DMS79 treated with DMSO at 0.1 percent for 48 hours (cell line): ENCODE results near the gene ATP5MK.
A peak's percentile ranks its signal among the peaks of the same experiment; 100 is the strongest.
"Not testable (repeated sequence)": the region's sequence is repeated elsewhere in the genome, so short reads cannot be mapped to it uniquely, and the experiment has no call there.

ENCODE experiments used
- DNase-seq: peaks from one replicate; lab custom pipeline; 2025; lab: John Stamatoyannopoulos, UW

The ATP5MK gene, protein sequence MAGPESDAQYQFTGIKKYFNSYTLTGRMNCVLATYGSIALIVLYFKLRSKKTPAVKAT

DNA sequence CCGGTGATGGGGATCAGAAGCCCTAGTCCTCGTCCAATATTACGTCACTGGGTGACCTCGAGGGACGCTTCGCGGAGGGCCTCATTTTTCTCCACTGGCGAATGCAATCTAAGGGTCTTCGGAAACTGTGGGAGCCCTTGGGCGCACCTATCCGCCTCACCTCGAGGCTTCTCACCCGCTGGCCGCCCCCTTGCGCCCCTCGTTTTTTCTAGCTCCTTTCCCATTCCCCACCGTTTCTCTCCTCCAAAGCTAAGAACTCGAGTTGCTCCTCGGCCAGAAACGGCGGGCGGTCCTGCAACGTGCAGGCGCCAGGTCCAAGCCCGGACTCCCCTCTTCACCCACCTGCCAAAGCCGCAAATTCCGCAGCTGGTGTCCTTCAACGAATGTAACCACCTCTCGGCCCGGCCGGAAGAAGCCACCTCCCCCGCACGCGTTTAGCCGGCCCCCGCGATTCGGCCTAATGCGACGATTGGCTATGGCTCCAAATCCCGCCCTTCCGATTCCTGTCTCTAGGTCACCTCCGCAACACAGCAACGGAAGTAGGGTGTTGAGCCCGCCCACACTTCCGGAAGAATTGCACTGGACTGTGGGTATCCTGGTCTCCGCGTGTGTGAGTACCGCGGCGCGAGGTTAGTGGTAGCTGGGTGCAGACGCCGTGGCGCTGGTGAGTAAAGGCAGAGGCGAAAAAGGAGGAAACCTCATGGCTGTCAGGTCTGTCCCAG is at the start of gene ATP5MK, which contains the start of gene PDCD11:
Gene ATP5MK (minus strand): TSS at position 409 of the 722 bp plus-strand sequence. CDS start 4,018 bp downstream, outside the sequence.
Gene PDCD11 (plus strand): TSS at position 560 of the 722 bp plus-strand sequence. CDS start 1,801 bp downstream, outside the sequence.
- peak; percentile 88 for DNase-seq

DNA sequence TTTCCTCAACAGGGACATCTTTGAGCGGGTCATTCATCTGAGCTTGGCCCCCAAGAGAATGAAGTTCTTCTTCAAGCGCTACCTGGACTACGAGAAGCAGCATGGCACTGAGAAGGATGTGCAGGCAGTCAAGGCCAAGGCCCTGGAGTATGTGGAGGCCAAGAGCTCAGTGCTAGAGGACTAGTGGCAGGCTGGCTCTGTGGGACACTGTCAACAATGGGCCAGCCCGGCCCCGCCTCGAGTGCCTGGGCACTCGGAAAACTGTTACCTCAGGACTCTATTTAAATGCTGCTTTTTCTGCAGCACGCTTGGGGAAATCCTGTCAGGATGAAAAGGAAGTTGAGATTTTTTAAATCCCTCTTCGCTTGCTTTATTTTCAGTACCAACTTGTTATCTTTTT is 49.1 kb upstream of the ATP5MK start:
- DNase-seq: no peak

DNA sequence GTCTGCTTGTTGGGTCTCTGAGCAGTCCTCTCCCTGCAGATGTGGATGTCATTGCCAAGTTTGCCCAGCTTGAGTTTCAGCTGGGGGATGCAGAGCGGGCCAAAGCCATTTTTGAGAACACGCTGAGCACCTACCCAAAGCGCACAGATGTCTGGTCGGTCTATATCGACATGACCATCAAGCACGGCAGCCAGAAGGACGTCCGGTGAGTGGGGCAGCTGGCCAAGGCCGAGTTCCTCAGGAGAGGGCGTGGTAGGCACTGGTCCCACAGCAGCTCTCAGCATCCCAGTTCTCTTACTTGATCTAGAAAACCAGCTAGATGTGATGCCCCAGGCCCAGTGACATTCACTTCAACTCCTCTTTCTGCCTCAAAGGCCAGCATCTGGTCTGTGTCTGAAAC is 48.2 kb upstream of the ATP5MK start:
- DNase-seq: no peak

DNA sequence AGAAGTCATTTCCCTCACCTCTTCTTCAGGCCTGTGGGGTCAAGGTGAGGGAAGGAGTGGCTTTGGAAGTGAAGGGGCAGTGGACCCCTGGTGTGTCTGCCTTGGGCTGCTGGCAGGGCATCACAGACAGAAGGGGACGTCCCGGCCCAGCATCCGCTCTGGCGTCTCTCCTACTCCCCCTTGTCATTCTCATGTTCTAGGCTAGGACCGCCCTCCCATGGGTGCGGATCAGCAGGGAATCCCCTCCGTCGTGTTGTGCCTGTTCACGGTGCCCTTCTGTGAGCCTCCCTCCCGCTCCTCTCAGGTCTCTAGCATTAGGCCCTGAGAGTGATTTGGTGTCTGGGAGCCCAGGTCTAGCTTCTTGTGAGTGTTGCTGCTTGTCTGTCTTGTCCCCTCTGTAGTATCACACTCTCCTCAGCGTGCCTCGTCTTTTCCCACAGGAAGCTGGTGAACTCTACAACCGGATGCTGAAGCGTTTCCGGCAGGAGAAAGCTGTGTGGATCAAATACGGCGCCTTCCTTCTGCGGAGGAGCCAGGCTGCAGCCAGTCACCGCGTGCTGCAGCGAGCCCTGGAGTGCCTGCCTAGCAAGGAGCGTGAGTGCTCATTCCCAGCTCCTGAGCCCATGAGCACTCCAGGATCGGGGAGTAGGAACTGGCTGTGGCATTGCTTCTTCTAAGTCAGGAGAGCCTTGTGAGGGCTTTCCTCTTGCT is 47.4 kb upstream of the ATP5MK start:
- no peak for DNase-seq

DNA sequence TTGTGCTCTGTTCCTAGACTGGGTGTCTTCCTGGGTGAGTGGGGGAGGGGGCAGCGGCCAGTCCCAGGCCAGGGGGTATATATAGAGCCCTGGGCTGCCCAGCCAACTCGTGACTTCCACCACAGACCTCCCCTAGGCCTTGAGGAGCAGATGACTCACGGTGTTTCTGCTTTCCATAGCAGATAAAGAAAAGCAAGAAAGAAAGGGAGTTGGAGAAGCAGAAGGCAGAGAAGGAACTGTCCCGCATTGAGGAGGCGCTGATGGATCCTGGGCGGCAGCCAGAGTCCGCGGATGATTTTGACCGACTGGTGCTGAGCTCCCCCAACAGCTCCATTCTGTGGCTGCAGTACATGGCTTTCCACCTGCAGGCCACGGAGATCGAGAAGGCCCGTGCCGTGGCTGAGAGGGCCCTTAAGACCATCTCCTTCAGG is 45.8 kb upstream of the ATP5MK start:
- DNase-seq: no peak

DNA sequence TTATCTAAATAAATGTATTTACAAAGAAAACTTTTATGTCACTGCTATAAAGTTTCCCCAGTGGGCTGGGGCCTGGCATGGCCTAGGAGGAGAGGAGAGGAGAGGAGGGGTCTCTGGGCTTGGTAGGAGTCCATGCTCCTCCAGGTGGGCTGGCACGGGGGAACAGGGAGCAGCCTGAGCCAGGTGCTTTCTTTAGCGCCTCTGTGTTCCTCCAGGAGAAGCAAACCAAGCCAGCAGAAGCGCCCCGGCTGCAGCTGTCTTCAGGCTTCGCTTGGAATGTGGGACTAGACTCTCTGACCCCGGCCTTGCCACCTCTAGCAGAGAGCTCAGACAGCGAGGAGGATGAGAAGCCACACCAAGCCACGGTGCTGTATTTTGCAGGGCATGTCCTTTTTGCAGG is 45.3 kb upstream of the ATP5MK start:
- DNase-seq: no peak

DNA sequence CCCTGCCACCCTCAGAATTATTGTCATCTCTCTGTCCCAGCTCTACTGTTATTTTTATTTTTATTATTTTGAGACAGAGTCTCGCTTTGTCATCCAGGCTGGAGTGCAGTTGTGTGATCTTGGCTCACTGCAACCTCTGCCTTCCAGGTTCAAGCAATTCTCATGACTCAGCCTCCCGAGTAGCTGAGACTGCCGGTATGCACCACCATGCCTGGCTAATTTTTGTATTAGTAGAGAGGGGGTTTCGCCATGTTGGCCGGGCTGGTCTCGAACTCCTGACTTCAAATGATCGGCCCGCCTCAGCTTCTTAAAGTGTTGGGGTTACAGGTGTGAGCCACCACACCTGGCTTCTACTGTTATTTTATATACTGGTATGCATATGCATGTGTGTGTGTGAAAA is 44.9 kb upstream of the ATP5MK start:
- DNase-seq: no peak

DNA sequence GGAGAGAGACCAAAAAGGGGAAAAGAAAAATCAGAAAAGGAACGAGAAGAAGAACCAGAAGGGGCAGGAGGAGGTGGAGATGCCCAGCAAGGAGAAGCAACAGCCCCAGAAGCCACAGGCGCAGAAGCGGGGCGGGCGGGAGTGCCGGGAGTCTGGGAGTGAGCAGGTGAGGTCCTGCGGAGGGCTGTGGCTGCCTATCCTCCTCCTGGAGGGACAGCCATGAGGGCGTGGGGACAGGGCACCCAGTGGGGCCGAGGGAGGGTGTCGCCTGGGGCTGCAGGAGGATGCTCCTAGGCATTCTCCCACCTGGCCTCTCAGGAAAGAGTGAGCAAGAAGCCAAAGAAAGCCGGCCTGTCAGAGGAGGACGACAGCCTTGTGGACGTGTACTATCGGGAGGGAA is 44.1 kb upstream of the ATP5MK start:
- DNase-seq: no peak

DNA sequence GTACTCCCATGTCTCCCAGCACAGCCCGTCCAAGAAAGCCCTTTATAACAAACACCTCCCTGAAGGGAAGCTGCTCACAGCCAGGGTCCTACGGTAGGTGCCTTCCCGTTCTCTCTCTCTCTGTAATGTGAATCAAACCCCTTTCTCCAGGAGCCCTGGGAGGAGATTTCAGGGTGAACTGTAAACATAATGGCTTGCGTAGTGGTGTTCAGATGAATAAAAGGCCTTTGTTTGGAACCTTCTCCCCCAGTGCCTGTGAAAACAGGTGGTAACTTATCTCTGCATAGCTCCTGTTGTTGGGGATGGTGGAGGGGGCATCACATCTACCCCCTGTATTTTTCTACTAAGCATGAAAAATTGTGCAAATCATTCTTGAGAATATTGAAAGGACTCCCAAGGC is 43.5 kb upstream of the ATP5MK start:
- DNase-seq: no peak

DNA sequence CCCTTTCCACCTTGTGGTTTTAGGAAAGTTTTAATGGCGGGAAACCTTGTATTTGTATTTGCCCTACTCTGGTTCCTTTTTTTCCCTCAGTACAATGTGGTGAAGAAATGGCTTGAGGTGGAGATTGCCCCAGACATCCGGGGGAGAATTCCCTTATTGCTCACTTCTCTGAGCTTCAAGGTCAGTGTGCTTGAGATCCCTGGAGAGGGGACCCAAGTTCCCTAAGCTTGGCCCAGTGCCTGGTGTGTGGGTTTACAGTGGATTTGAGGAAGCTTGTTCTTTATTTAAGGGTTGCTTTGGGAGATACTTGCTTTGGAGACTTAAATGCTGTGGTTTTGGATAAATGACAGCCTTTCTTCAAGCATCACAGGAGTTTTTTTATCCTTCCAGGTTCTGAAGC is 37.6 kb upstream of the ATP5MK start:
- no peak for DNase-seq

DNA sequence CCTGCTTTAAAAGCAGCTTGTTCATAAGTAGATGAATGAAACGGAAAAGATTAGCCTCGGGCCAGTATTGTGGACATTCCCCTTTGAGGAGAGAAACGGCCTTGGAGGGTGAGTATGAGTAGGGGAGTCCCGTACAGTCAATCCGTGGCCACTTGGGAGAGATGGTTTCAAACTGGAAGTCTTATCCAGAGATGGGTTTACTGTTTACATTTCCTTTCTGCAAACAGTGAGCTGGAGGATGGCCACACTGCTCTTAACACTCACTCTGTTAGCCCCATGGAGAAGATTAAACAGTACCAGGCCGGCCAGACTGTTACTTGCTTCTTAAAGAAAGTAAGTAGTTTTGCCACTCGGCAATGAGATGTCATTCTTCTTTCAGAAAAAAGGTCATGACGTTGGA is 35.6 kb upstream of the ATP5MK start:
- DNase-seq: no peak

DNA sequence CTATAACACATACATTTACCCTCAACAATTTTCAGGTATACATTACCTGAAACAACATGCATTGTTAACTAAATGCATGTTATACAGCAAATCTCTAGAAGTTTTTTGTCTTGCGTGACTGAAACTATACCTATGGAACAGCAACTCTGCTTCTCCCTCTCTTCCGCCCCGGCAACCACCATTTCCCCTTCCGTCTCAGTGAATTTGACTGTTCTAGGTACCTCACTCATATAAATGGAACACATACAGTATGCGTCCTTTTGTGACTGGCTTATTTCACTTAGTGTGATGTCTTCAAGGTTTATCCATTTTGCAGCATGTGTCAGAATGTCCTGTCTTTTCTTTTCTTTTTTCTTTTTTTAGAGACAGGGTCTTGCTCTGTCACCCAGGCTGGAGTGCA is 33.4 kb upstream of the ATP5MK start:
- no peak for DNase-seq

DNA sequence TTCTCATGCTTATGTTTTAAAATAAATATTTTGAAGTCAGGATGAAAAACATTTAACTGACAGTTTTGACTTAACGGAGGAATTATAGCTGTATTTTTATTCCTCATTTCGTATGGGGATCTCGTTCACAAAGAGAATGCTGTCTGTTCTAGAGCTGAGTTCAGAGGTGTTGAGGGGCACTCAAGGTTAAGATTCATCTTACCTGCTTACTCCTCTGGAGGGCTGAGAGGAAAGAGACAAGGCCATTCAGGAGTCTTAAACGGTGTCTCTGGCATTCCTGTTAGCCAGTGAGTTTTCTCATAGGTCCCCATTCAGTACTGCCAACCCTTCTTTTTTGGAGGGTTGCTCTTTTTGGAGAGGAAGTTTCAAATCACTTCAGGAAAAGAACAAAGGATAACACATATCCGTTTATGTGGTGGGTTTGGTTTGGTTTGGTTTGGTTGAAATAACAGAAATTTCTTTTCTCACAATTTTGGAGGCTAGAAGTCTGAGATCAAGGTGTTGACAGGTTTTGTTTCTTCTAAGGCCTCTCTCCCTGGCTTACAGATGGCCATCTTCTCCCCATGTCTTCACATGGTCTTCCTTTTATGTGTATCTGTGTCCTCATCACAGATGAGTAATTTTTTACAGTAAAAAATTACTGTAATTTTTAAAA is 32.8 kb upstream of the ATP5MK start:
- DNase-seq: no peak

DNA sequence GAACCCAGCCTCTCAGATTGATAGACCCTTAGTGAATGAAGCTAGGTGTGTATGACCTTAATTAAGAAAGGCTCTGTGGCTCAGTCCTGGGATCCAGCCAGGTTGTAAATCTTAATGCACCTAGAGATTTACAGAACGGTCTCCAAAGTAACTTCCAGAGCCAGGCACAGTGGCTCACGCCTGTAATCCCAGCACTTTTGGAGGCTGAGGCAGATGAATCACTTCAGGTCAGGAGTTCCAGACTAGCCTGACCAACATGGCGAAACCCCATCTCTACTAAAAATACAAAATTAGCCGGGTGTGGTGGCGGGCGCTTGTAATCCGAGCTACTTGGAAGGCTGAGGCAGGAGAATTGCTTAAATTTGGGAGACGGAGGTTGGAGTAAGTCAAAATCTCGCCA is 31.6 kb upstream of the ATP5MK start:
- DNase-seq: no peak

DNA sequence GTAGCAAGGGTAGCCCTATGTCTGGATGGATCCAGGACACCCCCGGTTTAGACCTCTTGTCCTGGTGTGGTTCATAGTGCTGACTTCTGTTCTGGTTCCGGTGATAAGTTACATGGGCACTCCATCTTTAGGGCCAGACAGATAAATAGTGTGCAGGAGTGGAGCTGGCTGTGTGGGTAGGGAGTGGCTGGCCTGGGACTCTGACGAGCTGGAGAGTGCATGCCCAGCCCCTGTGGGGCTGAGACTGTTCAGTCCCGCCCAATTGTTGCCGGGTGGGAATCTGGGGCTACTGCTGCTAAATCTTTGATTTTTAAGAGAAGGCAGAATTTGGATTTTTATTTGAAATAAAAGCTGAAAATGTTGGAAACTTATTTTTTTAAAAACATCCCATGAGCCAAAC is 27.5 kb upstream of the ATP5MK start:
- DNase-seq: no peak

DNA sequence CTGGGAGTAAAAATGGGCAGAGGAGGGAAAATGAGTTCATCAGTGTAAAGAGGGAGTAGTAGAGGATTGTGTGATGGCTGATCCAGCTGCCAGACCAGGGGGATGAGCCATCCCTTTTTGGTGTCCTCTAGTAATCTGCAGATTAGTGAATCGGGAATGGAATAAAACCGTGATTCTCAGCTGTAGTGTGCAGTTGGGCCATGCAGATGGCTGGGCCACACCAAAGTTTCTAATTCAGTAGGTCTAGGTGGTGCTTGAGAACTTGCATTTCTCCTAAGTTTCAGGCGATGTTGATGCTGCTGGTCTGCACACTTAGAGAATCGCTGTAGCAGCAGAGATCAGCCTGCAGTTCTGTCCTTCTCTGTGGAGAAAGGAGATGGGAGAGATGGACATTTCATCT is 22.8 kb upstream of the ATP5MK start:
- DNase-seq: no peak

DNA sequence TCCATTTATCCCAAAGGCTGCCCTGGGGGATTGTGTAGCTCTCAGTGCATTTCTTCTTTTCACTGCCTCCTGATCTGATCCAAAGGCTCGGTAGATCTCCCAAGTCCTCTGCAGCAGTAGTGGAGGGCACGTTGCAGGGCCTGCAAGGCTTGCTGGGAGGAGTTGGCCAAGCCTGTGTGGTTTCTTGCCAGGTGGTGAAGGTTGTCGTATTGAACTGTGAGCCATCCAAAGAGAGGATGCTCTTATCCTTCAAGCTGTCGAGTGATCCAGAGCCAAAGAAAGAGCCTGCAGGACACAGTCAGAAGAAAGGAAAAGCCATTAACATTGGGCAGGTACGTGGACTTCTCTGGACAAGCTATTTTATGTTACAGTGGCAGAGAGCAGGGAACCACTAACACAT is 21.3 kb upstream of the ATP5MK start:
- DNase-seq: no peak

DNA sequence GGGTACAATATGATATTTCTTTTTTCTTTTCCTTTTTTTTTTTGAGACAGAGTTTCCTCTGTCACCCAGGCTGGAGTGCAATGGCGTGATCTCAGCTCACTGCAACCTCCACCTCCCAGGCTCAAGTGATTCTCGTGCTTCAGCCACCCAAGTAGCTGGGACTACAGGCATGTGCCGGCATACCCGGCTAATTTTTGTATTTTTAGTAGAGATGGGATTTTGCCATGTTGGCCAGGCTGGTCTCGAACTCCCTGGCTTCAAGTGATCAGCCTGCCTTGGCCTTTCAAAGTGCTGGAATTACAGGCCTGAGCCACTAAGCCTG is 20.8 kb upstream of the ATP5MK start:
- not testable (repeated sequence) for DNase-seq

DNA sequence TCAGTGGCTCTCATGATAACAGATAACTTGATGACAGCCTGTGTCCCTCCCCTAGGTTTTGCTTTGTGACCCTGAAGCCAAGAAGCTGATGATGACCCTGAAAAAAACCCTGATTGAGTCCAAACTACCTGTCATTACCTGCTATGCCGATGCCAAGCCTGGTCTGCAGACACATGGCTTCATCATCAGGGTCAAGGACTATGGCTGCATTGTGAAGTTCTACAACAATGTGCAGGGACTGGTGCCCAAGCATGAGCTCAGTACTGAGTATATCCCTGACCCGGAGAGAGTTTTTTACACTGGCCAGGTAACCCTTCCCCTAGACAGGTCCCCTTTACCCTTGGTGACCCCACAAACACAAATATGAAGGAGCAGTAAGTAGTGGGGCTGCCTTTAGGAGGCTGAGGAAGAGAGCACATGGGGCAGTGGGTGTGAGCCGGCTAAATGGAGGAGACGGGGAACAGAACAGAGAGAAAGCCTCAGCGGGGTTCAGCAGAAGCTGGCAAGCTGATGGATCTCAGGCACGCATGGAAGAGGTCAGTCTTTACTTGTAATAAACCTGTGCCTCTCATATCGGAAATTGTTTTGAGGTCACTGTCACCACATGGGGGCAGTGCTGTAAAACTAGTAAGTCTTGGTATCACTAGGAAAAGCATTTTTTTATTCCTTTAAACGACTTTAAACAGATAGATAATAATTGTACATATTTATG is 20.3 kb upstream of the ATP5MK start:
- peak; percentile 4 for DNase-seq

DNA sequence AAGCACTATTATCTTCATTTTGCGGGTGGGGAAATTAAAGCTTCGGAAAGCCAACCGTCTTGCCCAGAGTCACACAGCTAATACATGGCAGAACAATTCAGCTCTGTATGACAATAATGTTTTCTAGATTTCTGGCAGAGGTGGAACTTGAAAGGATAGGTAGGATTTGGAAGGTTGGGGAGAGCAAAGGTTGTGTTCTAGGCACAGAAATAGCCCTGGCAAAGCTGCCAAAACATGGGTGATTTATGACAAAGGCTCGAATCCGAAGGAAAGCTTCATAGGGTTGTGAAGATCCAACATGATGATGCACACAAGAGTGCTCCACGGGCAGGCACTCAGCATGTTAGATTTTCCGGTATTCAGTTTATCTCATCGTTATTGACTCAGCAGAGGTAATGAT is 19.3 kb upstream of the ATP5MK start:
- no peak for DNase-seq

DNA sequence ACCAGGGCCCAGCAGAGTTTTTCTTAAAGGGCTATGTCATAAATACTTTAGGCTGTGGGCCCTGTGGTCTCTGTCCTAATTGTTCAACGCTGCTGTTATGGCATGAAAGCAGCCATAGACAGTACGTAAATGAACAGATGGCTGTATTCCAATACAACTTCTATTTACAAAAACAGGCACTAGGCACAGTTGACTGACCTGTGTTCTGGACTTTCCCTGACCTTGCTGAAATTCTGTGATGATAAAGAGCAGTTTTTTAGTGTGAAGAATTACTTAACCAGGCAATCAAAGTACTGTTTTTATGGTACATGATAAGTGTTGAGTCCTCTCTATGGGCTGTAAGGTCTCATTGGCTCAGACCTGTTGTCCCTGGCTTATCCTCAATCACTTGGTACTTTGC is 17.3 kb upstream of the ATP5MK start:
- DNase-seq: no peak

DNA sequence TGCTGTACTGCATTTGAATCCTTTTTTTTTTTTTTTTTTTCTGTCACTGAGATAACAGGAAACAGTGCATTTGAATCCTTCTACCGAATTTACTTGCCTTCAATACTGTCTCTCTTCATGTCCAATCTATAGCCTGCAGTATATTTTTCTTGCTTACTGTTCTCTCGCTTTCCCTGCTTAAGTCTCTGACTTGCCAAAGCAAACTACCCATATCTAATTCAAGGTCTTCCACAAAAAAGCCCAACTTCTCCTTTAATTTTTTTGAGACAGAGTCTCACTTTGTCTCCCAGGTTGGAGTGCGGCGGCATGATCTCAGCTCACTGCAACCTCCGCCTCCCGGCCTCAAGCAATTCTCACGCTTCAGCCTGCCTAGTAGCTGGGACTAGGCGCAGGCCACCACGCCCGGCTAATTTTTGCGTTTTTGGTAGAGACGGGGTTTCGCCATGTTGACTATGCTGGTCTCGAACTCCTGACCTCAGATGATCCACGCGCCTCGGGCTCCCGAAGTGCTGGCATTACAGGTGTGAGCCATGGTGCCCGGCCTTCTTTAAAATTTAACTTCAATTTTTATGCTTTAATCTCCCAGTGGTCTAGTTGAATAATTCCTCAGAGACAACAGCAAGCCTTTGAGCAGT is 1.0 kb upstream of the ATP5MK start:
- no peak for DNase-seq
